Measurements from ENCODE around the gene PLN. TPM values are rescaled to one million over a fixed set of nuclear protein-coding genes. Genes with fewer than 3 reads are reported as not detected.
A peak's percentile ranks its signal among the peaks of the same experiment; 100 is the strongest.

The PLN gene
- total RNA-seq: 10 to 100 TPM; 13.3 to 23.5 TPM

GRCh38 chr6:118548136-118548535, at the start of gene PLN:
PLN (plus strand) TSS chr6:118548296; CDS start chr6:118558922, 10,626 bp downstream.
- TF ChIP-seq POLR2A (IDR thresholded peaks at IDR 0.05) (no peak), CTCF (IDR thresholded peaks at IDR 0.05) (no peak), POLR2AphosphoS5 (IDR thresholded peaks at IDR 0.05) (no peak)
- Histone ChIP-seq H3K4me1 (replicated peaks) (no peaks in the 10 kb centered on the region), H3K4me3 (peak within 1 kb of the TSS in 1 of 2 donors; percentile 5), H3K9me3 (no peaks in the 10 kb centered on the region), H3K27me3 (replicated peaks; ENCODE audit: insufficient read depth) (no peaks in the 10 kb centered on the region), H3K27ac (no peak within 1 kb of the TSS), H3K36me3 (no peaks in the 10 kb centered on the region)
- intact Hi-C loops (cut with DNase I): no loop called here
- no peak for DNase-seq (ENCODE audit: low spot score)
- WGBS: 79% methylated on average over 3 of the region's 3 CpGs

- Histone ChIP-seq H3K36me3 (no peaks in the 10 kb centered on the region), H3K4me3 (no peak overlapping the region), H3K9me3 (no peaks in the 10 kb centered on the region), H3K4me1 (replicated peaks) (no peaks in the 10 kb centered on the region), H3K27me3 (replicated peaks; ENCODE audit: insufficient read depth) (no peaks in the 10 kb centered on the region), H3K27ac (no peak overlapping the region)
- TF ChIP-seq POLR2AphosphoS5 (IDR thresholded peaks at IDR 0.05) (no peak), CTCF (IDR thresholded peaks at IDR 0.05) (no peak), POLR2A (IDR thresholded peaks at IDR 0.05) (no peak)
- WGBS: 91% methylated on average over 10 of the region's 10 CpGs
- no peak for DNase-seq (ENCODE audit: low spot score)
- intact Hi-C loops (cut with DNase I): no loop called here
These were observed 47.7 kb upstream of the PLN start for GRCh38 chr6:118500130-118501015.

DNA sequence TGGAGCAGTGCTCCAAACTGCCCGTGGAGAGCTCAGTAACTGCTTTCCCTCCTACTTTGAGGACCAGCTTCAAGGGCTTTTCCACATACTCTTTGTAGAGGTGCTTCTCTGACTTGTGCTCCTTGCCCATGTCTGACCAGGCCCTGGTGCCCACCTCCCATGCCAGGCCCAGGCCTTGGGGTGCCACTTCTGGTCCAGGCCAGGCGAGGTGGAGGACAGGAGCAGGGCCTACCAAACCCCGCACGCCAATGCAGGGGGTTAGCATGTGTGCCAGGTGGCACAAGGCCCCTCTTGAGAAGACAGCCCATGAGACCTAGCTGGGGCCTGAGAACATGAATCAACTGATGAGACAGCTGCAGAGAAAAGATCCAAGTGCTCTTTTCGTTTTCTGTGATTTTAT, 47.0 kb upstream of the PLN start:
- TF ChIP-seq POLR2AphosphoS5 (IDR thresholded peaks at IDR 0.05): no peak
- TF ChIP-seq POLR2A (IDR thresholded peaks at IDR 0.05): no peak
- TF ChIP-seq CTCF (IDR thresholded peaks at IDR 0.05): no peak
- no peaks in the 10 kb centered on the region for H3K9me3 ChIP-seq
- intact Hi-C loops (cut with DNase I): no loop called here
- WGBS: 82% methylated on average over 5 of the region's 5 CpGs
- H3K36me3 ChIP-seq: no peaks in the 10 kb centered on the region
- DNase-seq (ENCODE audit: low spot score): no peak
- no peak overlapping the region for H3K27ac ChIP-seq
- no peaks in the 10 kb centered on the region for H3K27me3 ChIP-seq (replicated peaks; ENCODE audit: insufficient read depth)
- H3K4me1 ChIP-seq (replicated peaks): no peaks in the 10 kb centered on the region
- H3K4me3 ChIP-seq: no peak overlapping the region

DNA sequence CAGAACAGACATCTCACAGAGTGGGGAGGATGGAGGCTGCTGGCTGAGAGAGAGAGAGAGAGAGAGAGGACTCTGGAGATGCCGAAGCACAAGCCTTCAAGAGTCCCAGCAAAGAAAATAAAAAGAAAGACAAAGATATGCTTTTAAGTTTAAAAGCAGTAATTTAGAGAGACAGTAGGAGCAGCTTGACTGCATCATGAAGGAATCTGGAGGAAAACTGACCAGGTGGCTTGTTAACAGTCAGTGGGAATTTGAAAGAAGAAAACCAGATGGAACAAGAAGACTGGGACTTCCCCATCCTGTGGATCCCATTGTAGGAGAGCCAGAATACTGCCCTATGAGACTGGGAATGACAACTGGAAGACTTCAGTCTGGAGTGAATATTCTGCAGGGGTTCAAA, 46.3 kb upstream of the PLN start:
- no peaks in the 10 kb centered on the region for H3K4me1 ChIP-seq (replicated peaks)
- H3K9me3 ChIP-seq: no peaks in the 10 kb centered on the region
- no peak overlapping the region for H3K4me3 ChIP-seq
- WGBS: 68% methylated on average over 1 of the region's 1 CpG
- no peak for DNase-seq (ENCODE audit: low spot score)
- no peaks in the 10 kb centered on the region for H3K36me3 ChIP-seq
- H3K27me3 ChIP-seq (replicated peaks; ENCODE audit: insufficient read depth): no peaks in the 10 kb centered on the region
- H3K27ac ChIP-seq: no peak overlapping the region
- no peak for TF ChIP-seq POLR2AphosphoS5 (IDR thresholded peaks at IDR 0.05)
- TF ChIP-seq CTCF (IDR thresholded peaks at IDR 0.05): no peak
- TF ChIP-seq POLR2A (IDR thresholded peaks at IDR 0.05): no peak
- intact Hi-C loops (cut with DNase I): no loop called here

- no peaks in the 10 kb centered on the region for H3K36me3 ChIP-seq
- H3K27ac ChIP-seq: no peak overlapping the region
- 44% methylated on average over 2 of the region's 2 CpGs for WGBS
- no peak overlapping the region for H3K4me3 ChIP-seq
- no peaks in the 10 kb centered on the region for H3K9me3 ChIP-seq
- no peaks in the 10 kb centered on the region for H3K27me3 ChIP-seq (replicated peaks; ENCODE audit: insufficient read depth)
- no peaks in the 10 kb centered on the region for H3K4me1 ChIP-seq (replicated peaks)
- DNase-seq (ENCODE audit: low spot score): no peak
- no peak for TF ChIP-seq POLR2AphosphoS5 (IDR thresholded peaks at IDR 0.05)
- no peak for TF ChIP-seq CTCF (IDR thresholded peaks at IDR 0.05)
- TF ChIP-seq POLR2A (IDR thresholded peaks at IDR 0.05): no peak
- intact Hi-C loops (cut with DNase I): no loop called here
These were observed 45.9 kb upstream of the PLN start for GRCh38 chr6:118502169-118502568.

Measured in prostate gland (tissue), 2 donors.